Endothelial cell (in vitro differentiated cells): ENCODE measurements around the gene ADAMTS18. TPM values are rescaled to one million over a fixed set of nuclear protein-coding genes. Genes with fewer than 3 reads are reported as not detected.

Experiments
- DNase-seq: peaks from one replicate; pipeline ENCODE4 v3.0.0; 2021; ENCODE audit warnings: low spot score
- H3K27ac Mint-ChIP-seq: one replicate; pipeline ENCODE4 v1.8.0; 2021; ENCODE audit warnings: mixed read lengths, inconsistent platforms; ENCODE audit not compliant: unreplicated experiment
- H3K27me3 Mint-ChIP-seq: one replicate; pipeline ENCODE4 v1.8.0; 2021; ENCODE audit warnings: mild to moderate bottlenecking, moderate library complexity, mixed read lengths, inconsistent platforms; ENCODE audit not compliant: unreplicated experiment
- H3K36me3 Mint-ChIP-seq: one replicate; pipeline ENCODE4 v1.8.0; 2021; ENCODE audit warnings: mild to moderate bottlenecking, low read depth, mixed read lengths, inconsistent platforms; ENCODE audit not compliant: unreplicated experiment
- H3K4me1 Mint-ChIP-seq: one replicate; pipeline ENCODE4 v1.8.0; 2021; ENCODE audit warnings: mild to moderate bottlenecking, mixed read lengths, inconsistent platforms; ENCODE audit not compliant: unreplicated experiment
- H3K4me3 Mint-ChIP-seq: one replicate; pipeline ENCODE4 v1.8.0; 2021; ENCODE audit warnings: mild to moderate bottlenecking, mixed read lengths, inconsistent platforms; ENCODE audit not compliant: unreplicated experiment
- H3K9me3 Mint-ChIP-seq: one replicate; pipeline ENCODE4 v1.8.0; 2021; ENCODE audit warnings: mixed read lengths, inconsistent platforms; ENCODE audit not compliant: unreplicated experiment
- CTCF ChIP-seq: fragments of 200-600 bp; sonication (generic); IDR thresholded peaks from one replicate; pipeline ENCODE4 v1.5.0; 2021; ENCODE audit warnings: antibody characterized with exemption; ENCODE audit not compliant: unreplicated experiment
- total RNA-seq: library from RNA; stranded (reverse); fragmentation: NEBNext Ultra II Directional; extraction: Animal tissue kit (Norgen Biotek cat#: 25700); gene quantifications from one replicate; pipeline ENCODE4 v1.2.1, GENCODE V29; 2021; ENCODE audit not compliant: unreplicated experiment

Gene ADAMTS18
- total RNA-seq, 1 donor from 2014 or later: 0.69 TPM

DNA sequence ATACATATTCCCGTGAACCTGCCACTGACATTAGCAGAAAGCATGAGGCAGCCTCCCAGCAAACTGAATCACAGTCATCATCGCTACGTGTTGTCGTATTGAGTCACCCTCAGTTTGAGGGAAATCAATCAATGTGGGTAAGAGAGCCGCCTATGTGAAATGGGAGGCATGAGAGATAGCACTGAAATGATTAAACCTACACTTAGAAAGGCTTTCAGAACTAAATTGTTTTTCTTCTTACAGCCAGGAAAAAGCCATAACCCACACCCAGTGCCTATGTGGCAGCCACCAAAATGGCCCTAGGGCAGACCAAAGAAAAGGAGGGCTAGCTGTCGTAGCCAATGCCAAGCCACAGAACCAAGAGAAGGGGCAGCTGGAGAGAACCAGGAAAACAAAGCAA lies 90.5 kb downstream of the ADAMTS18 start:
- no peak for DNase-seq
- Mint-ChIP-seq H3K27ac (no peak overlapping the region), H3K27me3 (peaks cover 1% of the 10 kb centered on the region), H3K36me3 (no peaks in the 10 kb centered on the region), H3K4me3 (no peak overlapping the region), H3K9me3 (no peaks in the 10 kb centered on the region), H3K4me1 (no peaks in the 10 kb centered on the region)
- TF ChIP-seq CTCF: no peak

DNA sequence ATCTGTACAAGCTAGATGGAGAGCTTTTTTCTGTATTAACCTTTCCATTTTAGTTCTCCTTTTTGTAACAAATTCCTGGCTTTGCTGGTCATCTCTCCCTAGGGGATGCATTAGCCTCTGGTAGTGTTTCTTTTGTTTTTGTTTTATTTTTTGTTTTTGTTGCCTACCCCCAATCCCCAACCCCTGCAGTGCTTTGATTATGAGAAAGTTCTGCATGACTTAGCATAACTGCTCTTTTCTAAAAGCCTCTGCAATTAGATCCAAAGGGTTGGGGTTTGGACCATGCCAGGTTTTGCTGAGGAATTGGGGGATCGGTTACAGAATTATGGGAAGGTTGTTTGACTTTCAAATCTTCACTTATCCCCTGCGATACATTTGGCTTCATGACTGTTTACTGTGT lies 98.2 kb downstream of the ADAMTS18 start:
- no peak for TF ChIP-seq CTCF
- no peak overlapping the region for H3K4me3 Mint-ChIP-seq
- DNase-seq: no peak
- peaks cover 1% of the 10 kb centered on the region for H3K27me3 Mint-ChIP-seq
- H3K36me3 Mint-ChIP-seq: no peaks in the 10 kb centered on the region
- no peak overlapping the region for H3K27ac Mint-ChIP-seq
- H3K9me3 Mint-ChIP-seq: no peaks in the 10 kb centered on the region
- H3K4me1 Mint-ChIP-seq: no peaks in the 10 kb centered on the region

- Mint-ChIP-seq H3K9me3 (no peaks in the 10 kb centered on the region), H3K27ac (no peak overlapping the region), H3K4me3 (no peak overlapping the region), H3K4me1 (no peaks in the 10 kb centered on the region), H3K27me3 (peaks cover 1% of the 10 kb centered on the region), H3K36me3 (no peaks in the 10 kb centered on the region)
- no peak for DNase-seq
- no peak for TF ChIP-seq CTCF
Observed at GRCh38 chr16:77335652-77336234, 99.1 kb downstream of the ADAMTS18 start.

- H3K27me3 Mint-ChIP-seq: peaks cover 2% of the 10 kb centered on the region
- H3K4me1 Mint-ChIP-seq: no peaks in the 10 kb centered on the region
- H3K27ac Mint-ChIP-seq: no peak overlapping the region
- H3K4me3 Mint-ChIP-seq: no peak overlapping the region
- H3K36me3 Mint-ChIP-seq: no peaks in the 10 kb centered on the region
- H3K9me3 Mint-ChIP-seq: no peaks in the 10 kb centered on the region
- no peak for TF ChIP-seq CTCF
- no peak for DNase-seq
Observed at GRCh38 chr16:77332792-77333191, 102.0 kb downstream of the ADAMTS18 start.

DNA sequence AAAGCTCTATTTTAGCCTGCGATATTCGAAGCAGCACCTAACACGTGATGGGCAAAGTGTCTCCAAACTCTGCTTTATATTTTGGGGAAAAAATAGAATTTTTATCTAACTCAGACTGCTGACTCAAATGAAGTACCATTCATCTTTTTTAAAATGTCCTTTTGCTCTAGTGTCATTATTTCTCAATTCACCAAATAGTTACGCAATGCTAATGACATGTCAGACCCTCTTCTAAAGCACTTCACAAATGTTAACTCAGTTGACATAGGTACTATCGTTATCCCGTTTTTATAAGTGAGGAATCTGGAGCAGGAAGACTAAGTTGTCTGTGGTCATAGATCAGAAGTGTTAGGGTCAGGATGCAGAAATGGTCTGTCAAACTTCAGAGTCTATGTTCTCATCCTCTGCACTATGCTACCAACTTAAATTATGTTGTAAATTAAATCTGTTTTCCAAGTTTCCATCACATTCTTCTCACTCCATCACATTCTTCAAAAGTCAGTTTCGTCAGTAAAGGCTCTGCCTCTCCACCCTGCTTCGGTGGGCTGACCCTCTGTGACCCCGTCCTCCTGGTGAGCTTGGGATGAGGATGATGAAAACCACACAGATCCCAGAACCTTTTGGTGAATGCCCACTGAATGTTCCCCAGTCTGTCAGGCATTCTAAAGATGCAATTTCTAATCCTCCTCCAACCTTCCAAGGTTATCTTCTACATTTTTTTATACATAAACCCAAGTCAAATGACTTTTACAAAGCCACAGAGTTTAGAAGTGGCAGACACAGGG lies 102.8 kb downstream of the ADAMTS18 start:
- no peak overlapping the region for H3K4me3 Mint-ChIP-seq
- peaks cover 2% of the 10 kb centered on the region for H3K27me3 Mint-ChIP-seq
- no peaks in the 10 kb centered on the region for H3K9me3 Mint-ChIP-seq
- DNase-seq: no peak
- TF ChIP-seq CTCF: no peak
- no peaks in the 10 kb centered on the region for H3K4me1 Mint-ChIP-seq
- H3K36me3 Mint-ChIP-seq: no peaks in the 10 kb centered on the region
- no peak overlapping the region for H3K27ac Mint-ChIP-seq
